ENCODE results near the gene MSMB. TPM values are rescaled to one million over a fixed set of nuclear protein-coding genes. Genes with fewer than 3 reads are reported as not detected.
A peak's percentile ranks its signal among the peaks of the same experiment; 100 is the strongest.

The MSMB gene
- total and polyA plus RNA-seq, 9 of the 15 experiments (the other 6 are each of a cell fraction or from before 2014, with no cell fraction given): 0.21 to 0.60 TPM; not detected in 7

- TF ChIP-seq ZBTB26 (CRISPR knock-in tag; IDR thresholded peaks at IDR 0.05) (peak; percentile 22; the same call in 1 of the 2 replicates), MEF2D (tag; conservative IDR thresholded peaks at IDR 0.05; ENCODE audit: low read depth) (peak; percentile 90), ZNF3 (CRISPR knock-in tag; IDR thresholded peaks at IDR 0.05) (no peak), ZNF583 (CRISPR knock-in tag; IDR thresholded peaks at IDR 0.05) (peak; percentile 93), TAF9B (IDR thresholded peaks at IDR 0.05; ENCODE audit: partially characterized antibody) (peak; percentile 99), KDM4B (IDR thresholded peaks at IDR 0.05; ENCODE audit: borderline replicate concordance in 2 of 2, low read depth in 1 of 2) (no peak), SP1 (CRISPR knock-in tag; IDR thresholded peaks at IDR 0.05) (peak; percentile 75), ZNF79 (CRISPR knock-in tag; IDR thresholded peaks at IDR 0.05; ENCODE audit: low read depth) (0 out of 2 replicates have a peak, but pooled peaks have one; percentile 13), ZNF316 (IDR thresholded peaks at IDR 0.05) (peak; percentile 36; the same call in 1 of the 2 replicates), ZBTB1 (CRISPR knock-in tag; IDR thresholded peaks at IDR 0.05; ENCODE audit: borderline replicate concordance, low read depth) (no peak), MNT (conservative IDR thresholded peaks at IDR 0.05) (peak; percentile 89 to 96), CCAR2 (IDR thresholded peaks at IDR 0.05; ENCODE audit: low read depth, low read length) (no peak), ZC3H4 (CRISPR knock-in tag; IDR thresholded peaks at IDR 0.05; ENCODE audit: borderline replicate concordance) (no peak), GABPA (tag; conservative IDR thresholded peaks at IDR 0.05; ENCODE audit: low read depth) (no peak), BRCA1 (IDR thresholded peaks at IDR 0.05) (no peak), BRCA1 (CRISPR knock-in tag; IDR thresholded peaks at IDR 0.05) (no peak), HNRNPK (IDR thresholded peaks at IDR 0.05; ENCODE audit: low read depth, low read length, poor library complexity, severe bottlenecking) (no peak), ZNF766 (CRISPR knock-in tag; conservative IDR thresholded peaks at IDR 0.05) (peak; percentile 100), ELF1 (tag; IDR thresholded peaks at IDR 0.05) (no peak), TRIM24 (IDR thresholded peaks at IDR 0.05) (peak; percentile 99), MAFF (IDR thresholded peaks at IDR 0.05; ENCODE audit: low read length) (peak; percentile 32; the same call in 1 of the 2 replicates), SOX6 (IDR thresholded peaks at IDR 0.05) (peak; percentile 99), NFRKB (IDR thresholded peaks at IDR 0.05; ENCODE audit: low read depth) (0 out of 2 replicates have a peak, but pooled peaks have one; percentile 42), BACH1 (tag; IDR thresholded peaks at IDR 0.05) (peak; percentile 80; the same call in 1 of the 2 replicates), GTF2F1 (IDR thresholded peaks at IDR 0.05; ENCODE audit: low read depth, low read length) (no peak), MITF (IDR thresholded peaks at IDR 0.05) (0 out of 2 replicates have a peak, but pooled peaks have one; percentile 56), KDM5B (IDR thresholded peaks at IDR 0.05; ENCODE audit: insufficient replicate concordance, low read depth, low read length) (no peak), KHSRP (IDR thresholded peaks at IDR 0.05) (peak; percentile 98), SMARCA5 (IDR thresholded peaks at IDR 0.05) (no peak)
Measured at GRCh38 chr10:46001187-46001756, 44.8 kb downstream of the MSMB start (continued).
